Measurements from ENCODE around the gene MRPL19. TPM values are rescaled to one million over a fixed set of nuclear protein-coding genes. Genes with fewer than 3 reads are reported as not detected.

Gene MRPL19
- total and polyA plus RNA-seq, 10 of the 15 experiments (the other 5 are each of a cell fraction or from before 2014, with no cell fraction given) = 13.1 to 99.0 (median 56.6) TPM

DNA sequence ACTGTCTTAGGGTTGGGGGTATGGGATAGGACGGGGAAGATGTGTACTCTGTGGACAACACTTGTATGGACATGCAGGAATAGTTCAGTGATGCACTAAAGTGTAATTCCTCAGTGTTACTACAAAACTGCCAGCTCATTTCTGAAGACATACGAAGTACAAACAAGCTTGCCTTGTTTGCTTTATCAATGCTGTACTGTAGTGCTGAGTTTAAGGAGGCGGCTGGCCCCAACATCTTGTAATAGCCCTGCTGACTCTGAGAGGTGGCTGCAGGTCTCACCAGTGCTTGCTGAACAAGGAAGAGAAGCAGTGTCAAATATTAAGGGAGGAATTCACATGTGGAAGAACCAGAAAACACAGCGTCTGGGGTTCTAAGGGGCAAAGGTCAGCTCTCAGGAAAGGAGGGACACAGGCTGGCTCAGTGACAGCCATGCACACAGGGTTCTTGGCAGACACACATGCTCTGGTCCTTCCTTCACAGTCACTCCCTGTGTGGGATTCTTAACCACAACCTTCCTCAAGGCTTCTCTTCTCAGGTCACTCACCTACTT is 46.0 kb upstream of the MRPL19 start:
- no peak for ATAC-seq
- intact Hi-C loops (cut with micrococcal nuclease; ENCODE audit: unreplicated experiment) (no loop called here), in situ Hi-C loops (cut with MboI) (loop anchor here (10.0 kb wide), 1 partner anchor 906 kb away; no protein-coding TSS in a partner anchor)
- no TSS peak for BruUV-seq (replicated peaks)
- no peak for DNase-seq (ENCODE audit: low read depth, low spot score)
- ChIA-PET POLR2A (no interaction called here), CTCF (interaction anchor here (1.3 kb wide), 1 partner anchor 133 kb away, joined by 4 read pairs; no protein-coding TSS in a partner anchor), RAD21 (ENCODE audit: unreplicated experiment) (no interaction called here), SMC1A (ENCODE audit: uncharacterized antibody, unreplicated experiment) (interaction anchor here (1.2 kb wide), 1 partner anchor 133 kb away, joined by 3 read pairs; no protein-coding TSS in a partner anchor)
- Histone ChIP-seq H3K4me2 (ENCODE audit: control insufficient read depth, insufficient read depth) (no peak overlapping the region), H3K9ac (ENCODE audit: control insufficient read depth, insufficient read depth, low read length) (no peak overlapping the region), H3K27ac (ENCODE audit: control insufficient read depth, insufficient read depth) (no peak overlapping the region), H3K79me2 (ENCODE audit: control insufficient read depth, insufficient read depth, low read length) (no peaks in the 10 kb centered on the region), H3K36me3 (ENCODE audit: control insufficient read depth in 2 of 2, insufficient read depth in 2 of 2, low read length in 1 of 2) (no peaks in the 10 kb centered on the region), H3K9me3 (replicated peaks; ENCODE audit: control insufficient read depth, insufficient read depth, low read length) (no peaks in the 10 kb centered on the region), H3K27me3 (replicated peaks in 1 of 2; ENCODE audit: control insufficient read depth in 2 of 2, insufficient read depth in 2 of 2, low read length in 1 of 2) (no peaks in the 10 kb centered on the region; a peak in 1 of 4 replicates), H3K4me3 (no peak overlapping the region), H2AFZ (ENCODE audit: control insufficient read depth, low read depth, low read length) (no peak overlapping the region), H3K4me1 (ENCODE audit: control insufficient read depth, insufficient read depth, low read length) (no peaks in the 10 kb centered on the region), H4K20me1 (ENCODE audit: control insufficient read depth, insufficient read depth) (no peaks in the 10 kb centered on the region)
- 20% methylated on average over 4 of the region's 4 CpGs for WGBS (ENCODE audit: insufficient coverage, insufficient replicate concordance, low lambda C conversion rate, missing lambda C conversion rate)
- FAIRE-seq = no peak
- TF ChIP-seq, protein P1, sequence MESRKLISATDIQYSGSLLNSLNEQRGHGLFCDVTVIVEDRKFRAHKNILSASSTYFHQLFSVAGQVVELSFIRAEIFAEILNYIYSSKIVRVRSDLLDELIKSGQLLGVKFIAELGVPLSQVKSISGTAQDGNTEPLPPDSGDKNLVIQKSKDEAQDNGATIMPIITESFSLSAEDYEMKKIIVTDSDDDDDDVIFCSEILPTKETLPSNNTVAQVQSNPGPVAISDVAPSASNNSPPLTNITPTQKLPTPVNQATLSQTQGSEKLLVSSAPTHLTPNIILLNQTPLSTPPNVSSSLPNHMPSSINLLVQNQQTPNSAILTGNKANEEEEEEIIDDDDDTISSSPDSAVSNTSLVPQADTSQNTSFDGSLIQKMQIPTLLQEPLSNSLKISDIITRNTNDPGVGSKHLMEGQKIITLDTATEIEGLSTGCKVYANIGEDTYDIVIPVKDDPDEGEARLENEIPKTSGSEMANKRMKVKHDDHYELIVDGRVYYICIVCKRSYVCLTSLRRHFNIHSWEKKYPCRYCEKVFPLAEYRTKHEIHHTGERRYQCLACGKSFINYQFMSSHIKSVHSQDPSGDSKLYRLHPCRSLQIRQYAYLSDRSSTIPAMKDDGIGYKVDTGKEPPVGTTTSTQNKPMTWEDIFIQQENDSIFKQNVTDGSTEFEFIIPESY (IDR thresholded peaks at IDR 0.05) = no peak
- TF ChIP-seq, protein P2, sequence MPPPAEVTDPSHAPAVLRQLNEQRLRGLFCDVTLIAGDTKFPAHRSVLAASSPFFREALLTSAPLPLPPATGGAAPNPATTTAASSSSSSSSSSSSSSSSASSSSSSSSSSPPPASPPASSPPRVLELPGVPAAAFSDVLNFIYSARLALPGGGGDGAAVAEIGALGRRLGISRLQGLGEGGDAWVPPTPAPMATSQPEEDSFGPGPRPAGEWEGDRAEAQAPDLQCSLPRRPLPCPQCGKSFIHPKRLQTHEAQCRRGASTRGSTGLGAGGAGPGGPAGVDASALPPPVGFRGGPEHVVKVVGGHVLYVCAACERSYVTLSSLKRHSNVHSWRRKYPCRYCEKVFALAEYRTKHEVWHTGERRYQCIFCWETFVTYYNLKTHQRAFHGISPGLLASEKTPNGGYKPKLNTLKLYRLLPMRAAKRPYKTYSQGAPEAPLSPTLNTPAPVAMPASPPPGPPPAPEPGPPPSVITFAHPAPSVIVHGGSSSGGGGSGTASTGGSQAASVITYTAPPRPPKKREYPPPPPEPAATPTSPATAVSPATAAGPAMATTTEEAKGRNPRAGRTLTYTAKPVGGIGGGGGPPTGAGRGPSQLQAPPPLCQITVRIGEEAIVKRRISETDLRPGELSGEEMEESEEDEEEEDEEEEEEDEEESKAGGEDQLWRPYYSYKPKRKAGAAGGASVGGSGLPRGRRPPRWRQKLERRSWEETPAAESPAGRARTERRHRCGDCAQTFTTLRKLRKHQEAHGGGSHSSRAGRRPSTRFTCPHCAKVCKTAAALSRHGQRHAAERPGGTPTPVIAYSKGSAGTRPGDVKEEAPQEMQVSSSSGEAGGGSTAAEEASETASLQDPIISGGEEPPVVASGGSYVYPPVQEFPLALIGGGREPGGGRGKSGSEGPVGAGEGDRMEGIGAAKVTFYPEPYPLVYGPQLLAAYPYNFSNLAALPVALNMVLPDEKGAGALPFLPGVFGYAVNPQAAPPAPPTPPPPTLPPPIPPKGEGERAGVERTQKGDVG (CRISPR knock-in tag; IDR thresholded peaks at IDR 0.05) = no peak
- no peak for TF ChIP-seq NFYB (IDR thresholded peaks at IDR 0.05; ENCODE audit: insufficient read depth, low read depth, low read length)
- TF ChIP-seq FOXM1 (IDR thresholded peaks at IDR 0.05; ENCODE audit: low read depth, low read length) = no peak
- no peak for TF ChIP-seq MYC (IDR thresholded peaks at IDR 0.05; ENCODE audit: insufficient read depth, insufficient read length, insufficient replicate concordance, low read length, severe bottlenecking)
- TF ChIP-seq, protein P3, sequence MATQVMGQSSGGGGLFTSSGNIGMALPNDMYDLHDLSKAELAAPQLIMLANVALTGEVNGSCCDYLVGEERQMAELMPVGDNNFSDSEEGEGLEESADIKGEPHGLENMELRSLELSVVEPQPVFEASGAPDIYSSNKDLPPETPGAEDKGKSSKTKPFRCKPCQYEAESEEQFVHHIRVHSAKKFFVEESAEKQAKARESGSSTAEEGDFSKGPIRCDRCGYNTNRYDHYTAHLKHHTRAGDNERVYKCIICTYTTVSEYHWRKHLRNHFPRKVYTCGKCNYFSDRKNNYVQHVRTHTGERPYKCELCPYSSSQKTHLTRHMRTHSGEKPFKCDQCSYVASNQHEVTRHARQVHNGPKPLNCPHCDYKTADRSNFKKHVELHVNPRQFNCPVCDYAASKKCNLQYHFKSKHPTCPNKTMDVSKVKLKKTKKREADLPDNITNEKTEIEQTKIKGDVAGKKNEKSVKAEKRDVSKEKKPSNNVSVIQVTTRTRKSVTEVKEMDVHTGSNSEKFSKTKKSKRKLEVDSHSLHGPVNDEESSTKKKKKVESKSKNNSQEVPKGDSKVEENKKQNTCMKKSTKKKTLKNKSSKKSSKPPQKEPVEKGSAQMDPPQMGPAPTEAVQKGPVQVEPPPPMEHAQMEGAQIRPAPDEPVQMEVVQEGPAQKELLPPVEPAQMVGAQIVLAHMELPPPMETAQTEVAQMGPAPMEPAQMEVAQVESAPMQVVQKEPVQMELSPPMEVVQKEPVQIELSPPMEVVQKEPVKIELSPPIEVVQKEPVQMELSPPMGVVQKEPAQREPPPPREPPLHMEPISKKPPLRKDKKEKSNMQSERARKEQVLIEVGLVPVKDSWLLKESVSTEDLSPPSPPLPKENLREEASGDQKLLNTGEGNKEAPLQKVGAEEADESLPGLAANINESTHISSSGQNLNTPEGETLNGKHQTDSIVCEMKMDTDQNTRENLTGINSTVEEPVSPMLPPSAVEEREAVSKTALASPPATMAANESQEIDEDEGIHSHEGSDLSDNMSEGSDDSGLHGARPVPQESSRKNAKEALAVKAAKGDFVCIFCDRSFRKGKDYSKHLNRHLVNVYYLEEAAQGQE (IDR thresholded peaks at IDR 0.05; ENCODE audit: low read depth, low read length) = no peak
- TF ChIP-seq RAD21 (IDR thresholded peaks at IDR 0.05; ENCODE audit: insufficient read depth, low read depth, low read length) = no peak
- no peak for TF ChIP-seq BCL11A (IDR thresholded peaks at IDR 0.05; ENCODE audit: low read depth, low read length)
- TF ChIP-seq EZH2 (IDR thresholded peaks at IDR 0.05; ENCODE audit: borderline replicate concordance, control insufficient read depth, low read depth, low read length) = no peak
- TF ChIP-seq IKZF2 (IDR thresholded peaks at IDR 0.05) = no peak
- no peak for TF ChIP-seq RCOR1 (conservative IDR thresholded peaks at IDR 0.05; ENCODE audit: low read depth, low read length)
- no peak for TF ChIP-seq RAD51 (IDR thresholded peaks at IDR 0.05)
- TF ChIP-seq, protein P4, sequence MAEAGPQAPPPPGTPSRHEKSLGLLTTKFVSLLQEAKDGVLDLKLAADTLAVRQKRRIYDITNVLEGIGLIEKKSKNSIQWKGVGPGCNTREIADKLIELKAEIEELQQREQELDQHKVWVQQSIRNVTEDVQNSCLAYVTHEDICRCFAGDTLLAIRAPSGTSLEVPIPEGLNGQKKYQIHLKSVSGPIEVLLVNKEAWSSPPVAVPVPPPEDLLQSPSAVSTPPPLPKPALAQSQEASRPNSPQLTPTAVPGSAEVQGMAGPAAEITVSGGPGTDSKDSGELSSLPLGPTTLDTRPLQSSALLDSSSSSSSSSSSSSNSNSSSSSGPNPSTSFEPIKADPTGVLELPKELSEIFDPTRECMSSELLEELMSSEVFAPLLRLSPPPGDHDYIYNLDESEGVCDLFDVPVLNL (IDR thresholded peaks at IDR 0.05; ENCODE audit: low read depth, low read length) = no peak
